HepG2 (cell line): Measurements from ENCODE around the gene ASF1B. TPM values are rescaled to one million over a fixed set of nuclear protein-coding genes. Genes with fewer than 3 reads are reported as not detected.

Source experiments
- ATAC-seq: fragments of 200-7000 bp; cut with Tn5 transposase; 3 replicates; pipeline ENCODE4 v1.9.1; 2020; ENCODE audit warnings: mild to moderate bottlenecking, moderate library complexity
- BruUV-seq: library from RNA; stranded (reverse); fragments of 400-500 nt; replicated peaks from 2 replicates; lab custom pipeline; 2021; lab: Mats Ljungman, UMichigan
- CTCF ChIA-PET: fragments of 300-600 bp; formaldehyde crosslinking; extraction: SDS; loops from one replicate; lab custom pipeline; 2021; ENCODE audit warnings: low total read pairs, inconsistent platforms, low intra/inter-chr PET ratio; lab: Yijun Ruan, JAX
- POLR2A ChIA-PET: fragments of 350-600 bp; sonication (Branson Sonifier 250); formaldehyde crosslinking; loops from one replicate; lab custom pipeline; 2020; ENCODE audit warnings: antibody characterized with exemption, inconsistent platforms; lab: Yijun Ruan, JAX
- DNase-seq: peaks from one replicate; pipeline ENCODE4 v3.0.0-alpha.2; 2015; ENCODE audit warnings: low spot score
- FAIRE-seq: peaks from 3 replicates; lab custom pipeline; 2011; peaks lifted over from hg19 to GRCh38; lab: Jason Lieb, UNC
- H2AFZ ChIP-seq: one replicate; pipeline ENCODE4 v1.6.1; 2011; ENCODE audit warnings: low read length, inconsistent platforms
- H3K27ac ChIP-seq: fragments of 300-600 bp; 3 replicates; pipeline ENCODE4 v1.8.0; 2011; ENCODE audit warnings: mixed run types, mild to moderate bottlenecking, mixed read lengths, low read length, inconsistent platforms; ENCODE audit not compliant: insufficient read depth; ENCODE audit errors: extremely low read length
- H3K27me3 ChIP-seq, 2 experiments: fragments of 200-600 bp in 1 of 2; 2 replicates in 1 of 2; 3 replicates in 1 of 2; pipeline versions ENCODE4 v1.6.0 to v1.8.0; 2011; ENCODE audit warnings: low read length in 2 of 2, mild to moderate bottlenecking in 2 of 2, moderate library complexity in 2 of 2, inconsistent platforms in 1 of 2; ENCODE audit not compliant: insufficient read depth in 2 of 2, control insufficient read depth in 1 of 2
- H3K36me3 ChIP-seq, 2 experiments: fragments of 200-600 bp in 1 of 2; replicated peaks in 1 of 2; 2 replicates in 1 of 2; 3 replicates in 1 of 2; pipeline versions ENCODE4 v1.5.1 to v1.8.0; 2011; ENCODE audit warnings: low read length in 2 of 2, inconsistent platforms in 1 of 2; ENCODE audit not compliant: insufficient read depth in 2 of 2, control insufficient read depth in 1 of 2
- H3K4me1 ChIP-seq: 2 replicates; pipeline ENCODE4 v1.5.1; 2012; ENCODE audit warnings: low read length, inconsistent platforms; ENCODE audit not compliant: insufficient read depth
- H3K4me2 ChIP-seq: 2 replicates; pipeline ENCODE4 v1.6.0; 2011; ENCODE audit warnings: low read depth, low read length, inconsistent platforms
- H3K4me3 ChIP-seq, 3 experiments: fragments of 200-600 bp in 1 of 3; sonication (generic), shearing (Covaris generic) in 1 of 3; replicated peaks in 1 of 3; 2 replicates each; pipeline ENCODE4 v1.5.1; 2011 to 2016; ENCODE audit warnings: low read length in 3 of 3, inconsistent platforms in 2 of 3, low read depth in 2 of 3, mild to moderate bottlenecking in 2 of 3, control low read depth in 1 of 3, mixed read lengths in 1 of 3; ENCODE audit not compliant: insufficient read depth in 1 of 3
- H3K79me2 ChIP-seq: one replicate; pipeline ENCODE4 v1.6.1; 2011; ENCODE audit warnings: low read length, inconsistent platforms; ENCODE audit not compliant: insufficient read depth
- H3K9ac ChIP-seq: 2 replicates; pipeline ENCODE4 v1.6.0; 2011; ENCODE audit warnings: mild to moderate bottlenecking, low read depth, low read length, inconsistent platforms; ENCODE audit not compliant: insufficient read depth
- H3K9me3 ChIP-seq: 2 replicates; pipeline ENCODE4 v1.5.1; 2012; ENCODE audit warnings: mild to moderate bottlenecking, low read length
- H4K20me1 ChIP-seq: 2 replicates; pipeline ENCODE4 v1.6.0; 2011; ENCODE audit warnings: inconsistent platforms, mild to moderate bottlenecking, low read length, moderate library complexity; ENCODE audit not compliant: insufficient read depth
- HDAC1 ChIP-seq: sonication (generic); formaldehyde crosslinking; IDR thresholded peaks from 2 replicates; pipeline ENCODE4 v1.5.1; 2020; ENCODE audit warnings: mild to moderate bottlenecking, missing genetic modification reagents
- PAWR ChIP-seq: sonication (generic); formaldehyde crosslinking; IDR thresholded peaks from 2 replicates; pipeline ENCODE4 v1.4.0; 2020; ENCODE audit warnings: missing genetic modification reagents, mild to moderate bottlenecking, borderline replicate concordance
- RNF2 ChIP-seq: fragments of 450-650 bp; conservative IDR thresholded peaks from 2 replicates; pipeline ENCODE4 v1.6.1; 2016; ENCODE audit warnings: low read depth
- TRAFD1 ChIP-seq: sonication (generic); formaldehyde crosslinking; IDR thresholded peaks from 2 replicates; pipeline ENCODE4 v1.5.1; 2020; ENCODE audit warnings: missing genetic modification reagents, mild to moderate bottlenecking, borderline replicate concordance
- ZMYM3 ChIP-seq: sonication (generic); formaldehyde crosslinking; IDR thresholded peaks from 2 replicates; pipeline ENCODE4 v1.5.1; 2020; ENCODE audit warnings: mild to moderate bottlenecking, missing genetic modification reagents
- ZNF451 ChIP-seq: sonication (generic); formaldehyde crosslinking; IDR thresholded peaks from 2 replicates; pipeline ENCODE4 v1.5.0; 2020; ENCODE audit warnings: mild to moderate bottlenecking, missing genetic modification reagents
- ZNF597 ChIP-seq: sonication (generic); formaldehyde crosslinking; IDR thresholded peaks from 2 replicates; pipeline ENCODE4 v1.5.0; 2020; ENCODE audit warnings: missing genetic modification reagents
- WGBS: methylation state at CpG from one replicate; pipeline ENCODE4 v1.1.6; 2017; ENCODE audit warnings: low lambda C conversion rate; 5-methylcytosine and 5-hydroxymethylcytosine counted together
- in situ Hi-C: cut with HindIII; loops from 2 replicates; pipeline ENCODE4 v1.10.0; 2017; ENCODE audit warnings: low pct_unique_long_range_greater_than_20kb; ENCODE audit not compliant: extremely low pct_ligation_motif_present
- intact Hi-C: fragments of 100-400 bp; cut with micrococcal nuclease; formaldehyde crosslinking; loops from one replicate; pipeline ENCODE4 v1.10.0; 2022; ENCODE audit not compliant: unreplicated experiment
- polyA plus RNA-seq, 8 experiments: library from polyadenylated mRNA; depleted of rRNA in 3 of 8; stranded (reverse) in 7 of 8; unstranded in 1 of 8; fragments of >200 nt; fragmentation: Illumina TruSeq in 4 of 8; extraction: Trizol in 4 of 8; gene quantifications; 2 replicates each; pipeline versions ENCODE4 v1.2.1 to v1.2.3, GENCODE V29; 2011 to 2016; ENCODE audit warnings: low read depth in 4 of 8, missing spikeins in 1 of 8, mixed read lengths in 1 of 8; ENCODE audit not compliant: insufficient read depth in 1 of 8
- total RNA-seq, 5 experiments: library from RNA; depleted of rRNA; stranded (reverse); fragments of >200 nt; fragmentation: Illumina TruSeq; extraction: Trizol; gene quantifications; 2 replicates each; pipeline ENCODE4 v1.2.3, GENCODE V29; 2016; ENCODE audit warnings: low read depth in 1 of 5

ASF1B gene
- total and polyA plus RNA-seq, 2 of the 13 experiments (the other 11 are each of a cell fraction or from before 2014, with no cell fraction given): 18.2 to 24.8 TPM

- in situ Hi-C loops: no loop called here
- WGBS: 97% methylated on average over 6 of the region's 6 CpGs
- no peaks in the 10 kb centered on the region for H3K36me3 ChIP-seq
- TF ChIP-seq ZNF597 (CRISPR knock-in tag): no peak
- TF ChIP-seq, all 625 proteins: peak for 0
- no TSS peak for BruUV-seq
- ChIA-PET POLR2A (no interaction called here), CTCF (no interaction called here)
- no peaks in the 10 kb centered on the region for H3K79me2 ChIP-seq
- H3K4me2 ChIP-seq: no peak overlapping the region
- H3K27ac ChIP-seq: no peak overlapping the region
- intact Hi-C loops: no loop called here
- no peak overlapping the region for H2AFZ ChIP-seq
- no peaks in the 10 kb centered on the region for H3K9me3 ChIP-seq
- H3K4me3 ChIP-seq: no peak overlapping the region
- H3K9ac ChIP-seq: no peak overlapping the region
- FAIRE-seq: no peak
- H3K27me3 ChIP-seq: no peaks in the 10 kb centered on the region
- no peak for DNase-seq
- peaks cover 12% of the 10 kb centered on the region for H3K4me1 ChIP-seq
- no peak for ATAC-seq
- no peaks in the 10 kb centered on the region for H4K20me1 ChIP-seq
Observed at GRCh38 chr19:14175351-14175792, 39.0 kb upstream of the ASF1B start.

- POLR2A ChIA-PET: no interaction called here
- Histone ChIP-seq H3K27me3 (no peaks in the 10 kb centered on the region), H3K9me3 (no peaks in the 10 kb centered on the region), H3K27ac (no peak overlapping the region), H3K4me3 (no peak overlapping the region), H2AFZ (no peak overlapping the region)
- BruUV-seq: no TSS peak
- 88% methylated on average over 7 of the region's 9 CpGs for WGBS
- FAIRE-seq: no peak
- TF ChIP-seq ZMYM3 (no peak), RNF2 (no peak), TRAFD1 (CRISPR knock-in tag) (no peak), PAWR (CRISPR knock-in tag) (no peak), ZNF451 (CRISPR knock-in tag) (no peak), HDAC1 (no peak)
- TF ChIP-seq, all 625 proteins: peak for 0
- no peak for DNase-seq
- CTCF ChIA-PET: no interaction called here
- Histone ChIP-seq H4K20me1 (no peaks in the 10 kb centered on the region), H3K36me3 (no peaks in the 10 kb centered on the region), H3K4me2 (no peak overlapping the region), H3K4me1 (peaks cover 7% of the 10 kb centered on the region), H3K9ac (no peak overlapping the region), H3K79me2 (no peaks in the 10 kb centered on the region)
- in situ Hi-C loops (no loop called here), intact Hi-C loops (no loop called here)
- ATAC-seq: no peak
Observed at GRCh38 chr19:14174883-14175282, 38.5 kb upstream of the ASF1B start.
